UCSD-AML1 (cell line): ENCODE measurements around the gene NRL.
"Not testable (repeated sequence)": the region's sequence is repeated elsewhere in the genome, so short reads cannot be mapped to it uniquely, and the experiment has no call there.

Experiments
- DNase-seq: peaks from one replicate; lab custom pipeline; 2025; ENCODE audit not compliant: unreplicated experiment; lab: John Stamatoyannopoulos, UW

Gene NRL

DNA sequence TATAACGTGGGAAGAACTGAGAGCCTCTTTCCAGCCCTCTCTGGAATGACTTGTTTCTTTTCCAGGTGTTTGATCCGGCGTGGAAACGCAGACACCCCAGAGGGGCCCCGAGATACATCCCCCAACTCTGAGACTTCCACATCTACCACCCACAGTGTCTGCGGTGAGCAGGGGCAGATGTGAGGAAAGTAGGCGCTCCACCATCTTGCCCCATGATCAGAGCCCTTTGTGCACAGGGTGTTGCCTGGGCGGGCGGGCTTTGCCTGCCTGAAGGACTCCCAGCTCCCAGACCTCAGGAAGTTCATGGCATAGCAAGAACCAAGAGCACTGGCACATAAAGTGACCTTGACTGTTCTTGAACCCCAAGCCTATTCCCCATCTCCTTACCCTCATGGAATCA, 60.1 kb downstream of the NRL start:
- DNase-seq: no peak

- no peak for DNase-seq
These were observed 60.5 kb downstream of the NRL start for GRCh38 chr14:24054324-24054641.

- no peak for DNase-seq
These were observed 61.0 kb downstream of the NRL start for GRCh38 chr14:24053548-24054323.

DNA sequence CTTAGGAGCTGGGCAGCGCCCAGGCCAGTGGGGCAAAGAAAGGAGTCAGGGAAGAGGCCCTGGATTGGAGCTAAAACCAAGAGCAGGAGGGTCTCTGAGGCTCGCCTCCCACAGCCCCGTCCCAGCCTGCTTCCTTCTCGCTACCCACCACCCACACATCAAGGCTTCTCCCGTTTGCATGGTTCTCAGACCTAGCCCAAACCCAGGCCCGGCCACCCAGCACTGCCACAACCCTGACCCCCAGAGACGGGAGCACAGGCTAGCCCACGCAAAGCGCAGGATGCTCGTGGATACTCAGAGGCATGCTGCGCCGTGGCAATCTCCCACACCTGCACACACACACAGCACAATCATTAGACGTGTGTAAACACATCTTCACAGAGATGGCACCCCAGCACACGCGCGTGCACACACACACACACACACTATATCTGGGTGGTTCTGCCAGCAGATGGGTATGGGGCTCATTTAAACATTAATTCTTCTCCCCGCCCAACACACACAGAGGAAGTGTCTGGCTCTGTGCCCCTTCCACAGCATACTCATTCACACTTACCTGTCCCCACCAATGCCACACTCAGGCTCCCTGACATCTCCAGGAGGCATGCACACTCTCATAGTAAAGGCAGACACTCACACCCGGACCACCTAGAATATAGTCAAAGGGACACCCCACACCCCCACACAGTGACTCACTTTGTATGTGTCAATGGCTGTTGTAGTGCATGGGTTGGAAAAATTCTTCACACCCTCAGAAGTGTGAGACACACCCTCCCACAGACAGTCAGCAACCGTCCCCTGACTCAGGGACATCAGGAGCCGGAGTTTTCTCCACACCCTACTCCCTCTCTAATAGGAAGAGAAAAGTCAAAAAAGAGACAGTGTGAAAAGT, 61.8 kb downstream of the NRL start:
- no peak for DNase-seq

GRCh38 chr14:24051789-24052655, 62.7 kb downstream of the NRL start, which contains the start of gene CARMIL3:
TSS of gene CARMIL3 (plus strand) at chr14:24052009. CDS start at chr14:24052154, 145 bp downstream.
- DNase-seq: peak; percentile 64

GRCh38 chr14:24051176-24051788, 63.5 kb downstream of the NRL start:
- no peak for DNase-seq

DNA sequence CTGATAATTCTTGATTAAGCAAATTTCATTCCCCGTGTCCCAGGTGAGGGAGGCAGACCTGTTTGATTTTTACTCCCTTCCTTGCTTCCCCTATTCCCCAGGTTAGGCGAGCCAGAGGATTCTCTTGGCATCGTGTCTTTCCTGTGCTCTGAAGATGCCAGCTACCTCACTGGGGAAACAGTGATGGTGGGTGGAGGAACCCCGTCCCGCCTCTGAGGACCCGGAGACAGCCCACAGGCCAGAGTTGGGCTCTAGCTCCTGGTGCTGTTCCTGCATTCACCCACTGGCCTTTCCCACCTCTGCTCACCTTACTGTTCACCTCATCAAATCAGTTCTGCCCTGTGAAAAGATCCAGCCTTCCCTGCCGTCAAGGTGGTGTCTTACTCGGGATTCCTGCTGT, 64.0 kb downstream of the NRL start:
- DNase-seq: not testable (repeated sequence)

- not testable (repeated sequence) for DNase-seq
These were observed 65.7 kb downstream of the NRL start for GRCh38 chr14:24049002-24049401.

DNA sequence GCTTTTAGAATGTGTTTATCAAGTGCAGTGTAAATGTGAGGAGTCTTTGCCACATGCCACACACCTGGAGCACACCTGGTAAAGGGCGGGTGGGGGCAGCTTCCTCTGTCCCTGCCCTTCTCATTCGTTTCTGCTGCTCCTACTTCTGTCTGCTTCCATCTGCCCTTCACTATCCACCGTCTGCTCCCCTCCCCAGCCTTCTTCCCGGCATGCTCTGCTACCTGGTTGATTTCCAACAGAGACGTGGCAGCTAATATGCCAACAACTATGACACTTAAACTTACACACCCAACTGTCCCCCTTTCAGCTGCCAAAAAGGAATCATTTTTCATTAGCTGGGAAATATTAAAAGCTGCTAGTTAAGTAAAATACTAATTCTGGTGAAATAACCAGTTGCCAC, 72.0 kb downstream of the NRL start:
- no peak for DNase-seq

- no peak for DNase-seq
These were observed 74.1 kb downstream of the NRL start for GRCh38 chr14:24040692-24041091.

GRCh38 chr14:24038686-24039085, 76.1 kb downstream of the NRL start:
- DNase-seq: no peak

DNA sequence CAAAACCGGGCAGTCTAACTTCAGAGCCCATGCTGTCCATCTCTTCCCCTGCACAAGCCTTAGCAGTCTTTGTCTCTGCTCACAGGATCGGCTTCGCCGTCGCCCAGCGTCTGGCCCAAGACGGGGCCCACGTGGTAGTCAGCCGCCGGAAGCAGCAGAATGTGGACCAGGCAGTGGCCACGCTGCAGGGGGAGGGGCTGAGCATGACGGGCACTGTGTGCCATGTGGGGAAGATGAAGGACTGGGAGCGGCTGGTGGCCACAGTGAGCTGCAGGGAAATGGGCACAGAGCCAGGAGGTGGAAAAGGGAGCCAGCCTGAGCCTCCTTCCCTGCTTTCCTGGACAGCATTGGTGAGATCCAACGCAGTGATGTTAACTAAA, 77.1 kb downstream of the NRL start:
- no peak for DNase-seq

DNA sequence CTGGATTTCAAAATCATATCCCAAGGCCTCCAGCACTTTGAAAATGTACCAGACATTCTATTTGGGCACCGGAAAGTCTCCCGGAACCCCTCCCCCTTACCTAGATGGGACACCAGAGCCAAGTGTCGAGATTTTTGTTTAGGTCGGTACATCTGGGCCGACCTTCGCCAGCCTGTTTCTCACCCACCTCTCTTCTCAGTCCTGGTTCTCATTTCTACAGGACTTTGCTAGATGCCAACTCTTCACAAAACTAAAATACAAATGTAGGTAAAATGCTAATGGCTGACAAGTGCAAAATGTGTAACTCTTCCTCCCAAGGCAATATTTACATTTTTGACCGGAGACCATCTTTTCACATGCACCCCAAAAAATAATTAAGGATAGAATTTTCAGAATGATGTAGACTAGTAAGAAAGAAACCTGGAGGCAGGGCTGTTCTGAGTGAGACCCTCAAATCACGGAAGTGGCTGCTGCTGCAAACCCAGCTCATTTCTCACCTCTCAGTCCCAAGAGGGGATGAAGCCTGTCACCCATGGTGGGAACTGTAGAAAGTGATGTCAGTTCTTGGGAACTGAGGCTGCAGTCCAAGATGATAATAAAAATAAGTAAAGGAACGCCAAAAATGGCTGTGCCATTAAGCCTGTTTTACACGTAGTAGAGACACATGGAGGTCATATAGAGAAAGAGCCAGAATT, 77.6 kb downstream of the NRL start:
- DNase-seq: not testable (repeated sequence)

DNA sequence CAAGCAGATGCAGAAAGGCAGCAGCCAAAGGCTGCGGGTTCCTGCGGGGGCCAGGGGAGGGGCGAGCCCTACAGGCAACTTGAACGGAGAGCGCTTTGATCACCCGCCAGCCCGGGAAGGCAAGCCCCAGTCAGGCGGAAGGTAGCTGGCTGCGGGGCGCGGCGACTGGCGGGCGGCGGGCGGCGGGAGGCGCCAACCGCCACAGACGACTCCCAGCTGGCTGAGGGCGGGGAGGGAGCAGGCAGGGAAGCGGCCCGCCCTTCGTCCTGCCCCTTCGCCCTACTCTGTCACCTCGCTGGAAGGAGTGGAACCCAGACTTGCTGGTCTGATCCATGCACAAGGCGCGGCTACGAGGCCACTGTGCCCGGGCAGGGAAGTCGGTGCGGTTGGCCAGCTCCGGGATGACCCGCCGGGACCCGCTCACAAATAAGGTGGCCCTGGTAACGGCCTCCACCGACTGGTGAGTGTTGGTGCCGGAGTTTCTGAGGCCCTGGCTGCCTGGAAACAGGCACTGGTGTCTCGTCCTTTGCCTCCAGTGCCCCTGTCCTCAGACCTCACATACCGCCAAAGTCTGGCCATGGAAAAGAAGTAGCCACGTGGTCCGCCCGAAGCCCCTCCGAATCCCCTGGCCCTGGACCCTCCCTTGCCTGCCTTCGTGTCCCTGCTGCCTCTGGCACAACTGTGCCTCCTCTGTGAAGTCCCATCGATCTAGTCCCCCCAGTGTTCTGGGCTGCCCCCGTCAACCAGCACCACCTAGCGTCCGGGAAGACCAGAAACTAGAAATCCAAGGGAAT, 78.4 kb downstream of the NRL start:
- DNase-seq: peak; percentile 77

GRCh38 chr14:24035769-24036168, 79.0 kb downstream of the NRL start:
- DNase-seq: not testable (repeated sequence)

DNA sequence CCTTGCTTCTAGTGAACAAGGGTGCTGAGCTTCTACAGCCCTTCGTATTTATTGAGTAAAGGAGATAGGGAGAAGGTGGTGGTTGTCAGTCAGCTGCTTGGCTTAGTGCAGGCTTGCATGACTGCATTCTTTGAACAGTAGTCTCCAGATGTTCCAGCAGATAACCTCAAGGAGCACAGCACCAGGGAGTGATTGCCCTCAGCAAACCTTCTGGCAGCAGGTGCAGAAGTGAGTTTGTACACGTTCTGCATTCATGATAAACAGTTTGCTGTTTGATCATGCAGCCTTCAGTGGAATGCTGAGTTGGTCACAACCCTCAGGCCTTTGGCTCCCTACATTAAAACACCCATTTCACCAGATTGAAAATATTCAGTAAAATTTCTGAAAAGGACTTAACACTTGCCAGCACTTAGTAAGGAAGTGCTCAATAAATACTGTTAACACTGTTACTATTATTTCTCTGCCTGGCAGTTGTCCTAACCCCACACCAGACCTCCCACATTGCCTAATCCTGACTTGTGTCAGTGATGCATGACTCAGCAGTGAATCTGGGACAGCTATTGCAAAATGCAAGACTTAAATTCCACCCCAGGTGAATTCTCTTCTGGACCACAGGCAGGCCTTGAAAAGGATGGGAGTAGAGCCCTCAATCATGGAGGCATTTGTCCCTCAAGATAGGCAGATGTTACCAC, 81.9 kb downstream of the NRL start:
- no peak for DNase-seq

DNA sequence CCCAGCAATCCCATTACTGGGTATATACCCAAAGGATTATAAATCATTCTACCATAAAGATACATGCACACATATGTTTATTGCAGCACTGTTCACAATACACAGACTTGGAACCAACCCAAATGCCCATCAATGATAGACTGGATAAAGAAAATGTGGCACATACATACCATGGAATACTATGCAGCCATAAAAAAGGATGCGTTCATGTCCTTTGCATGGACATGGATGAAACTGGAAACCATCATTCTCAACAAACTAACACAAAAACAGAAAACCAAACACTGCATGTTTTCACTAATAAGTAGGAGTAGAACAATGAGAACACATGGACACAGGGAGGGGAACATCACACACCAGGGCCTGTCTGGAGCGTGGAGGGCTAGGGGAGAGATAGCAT, 83.4 kb downstream of the NRL start:
- not testable (repeated sequence) for DNase-seq

DNA sequence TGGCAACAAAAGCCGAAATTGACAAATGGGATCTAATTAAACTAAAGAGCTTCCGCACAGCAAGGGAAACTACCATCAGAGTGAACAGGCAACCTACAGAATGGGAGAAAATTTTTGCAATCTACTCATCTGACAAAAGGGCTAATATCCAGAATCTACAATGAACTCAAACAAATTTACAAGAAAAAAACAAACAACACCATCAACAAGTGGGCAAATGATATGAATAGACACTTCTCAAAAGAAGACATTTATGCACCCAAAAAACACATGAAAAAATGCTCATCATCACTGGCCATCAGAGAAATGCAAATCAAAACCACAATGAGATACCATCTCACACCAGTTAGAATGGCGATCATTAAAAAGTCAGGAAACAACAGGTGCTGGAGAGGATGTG, 85.1 kb downstream of the NRL start:
- not testable (repeated sequence) for DNase-seq
